ENCODE data around the gene TSKS. TPM values are rescaled to one million over a fixed set of nuclear protein-coding genes. Genes with fewer than 3 reads are reported as not detected.

Gene TSKS
- polyA plus RNA-seq, 3 donors, result 0.37 to 0.81 (median 0.51) TPM

GRCh38 chr19:49780861-49781260 is 17.8 kb upstream of the TSKS start:
- H3K27me3 ChIP-seq (ENCODE audit: control insufficient read depth in 2 of 2, insufficient read depth in 2 of 2, low read length in 2 of 2), result no peaks in the 10 kb centered on the region
- H3K4me1 Mint-ChIP-seq, result peaks cover 49% of the 10 kb centered on the region
- H3K36me3 Mint-ChIP-seq, result peaks cover 40 to 57% of the 10 kb centered on the region in 2 donors
- no peaks in the 10 kb centered on the region for H3K9me3 ChIP-seq (replicated peaks in 1 of 2; ENCODE audit: control insufficient read depth in 1 of 2, insufficient read depth in 1 of 2, low read length in 2 of 2)
- no peak for DNase-seq
- peaks cover 0 to 5% (median 0%) of the 10 kb centered on the region in 7 donors for H3K9me3 Mint-ChIP-seq
- peaks cover 33 to 43% of the 10 kb centered on the region in 2 donors for H3K36me3 ChIP-seq (replicated peaks in 1 of 2; ENCODE audit: control insufficient read depth in 1 of 2, insufficient read depth in 2 of 2, low read length in 2 of 2)
- peaks cover 14% of the 10 kb centered on the region for H4K20me1 ChIP-seq (ENCODE audit: insufficient read depth, low read length)
- WGBS (ENCODE audit: insufficient coverage), result 91% methylated on average over 8 of the region's 8 CpGs
- peak overlapping the region; percentile 87 to 99 (median 97) for H3K27ac Mint-ChIP-seq
- intact Hi-C loops (cut with micrococcal nuclease), result no loop called here
- H3K79me2 ChIP-seq (ENCODE audit: insufficient read depth, low read length), result peaks cover 72% of the 10 kb centered on the region
- no peak for TF ChIP-seq CTCF (IDR thresholded peaks at IDR 0.05)
- H3K4me1 ChIP-seq (ENCODE audit: control insufficient read depth in 1 of 2, insufficient read depth in 2 of 2, low read length in 2 of 2), result peaks cover 42 to 45% of the 10 kb centered on the region in 2 donors
- peak overlapping the region; percentile 73 to 91 for H3K27ac ChIP-seq (ENCODE audit: low read depth in 1 of 2, low read length in 2 of 2)
- H3K4me3 ChIP-seq (replicated peaks in 1 of 3; ENCODE audit: low read depth in 2 of 3, low read length in 3 of 3), result peak overlapping the region; percentile 39 to 69 (median 45)
- H3K27me3 Mint-ChIP-seq (ENCODE audit: low read depth in 3 of 3), result no peaks in the 10 kb centered on the region
- H3K4me2 ChIP-seq (replicated peaks; ENCODE audit: extremely low read depth, low read length, poor library complexity, severe bottlenecking), result peak overlapping the region; percentile 71
- H3K9ac ChIP-seq (ENCODE audit: insufficient read depth, low read length, poor library complexity, severe bottlenecking), result peak overlapping the region; percentile 66
- peak overlapping the region; percentile 30 for H2AFZ ChIP-seq (ENCODE audit: insufficient read depth, low read depth, low read length, poor library complexity, severe bottlenecking)
- peak overlapping the region; percentile 73 to 90 for H3K4me3 Mint-ChIP-seq

DNA sequence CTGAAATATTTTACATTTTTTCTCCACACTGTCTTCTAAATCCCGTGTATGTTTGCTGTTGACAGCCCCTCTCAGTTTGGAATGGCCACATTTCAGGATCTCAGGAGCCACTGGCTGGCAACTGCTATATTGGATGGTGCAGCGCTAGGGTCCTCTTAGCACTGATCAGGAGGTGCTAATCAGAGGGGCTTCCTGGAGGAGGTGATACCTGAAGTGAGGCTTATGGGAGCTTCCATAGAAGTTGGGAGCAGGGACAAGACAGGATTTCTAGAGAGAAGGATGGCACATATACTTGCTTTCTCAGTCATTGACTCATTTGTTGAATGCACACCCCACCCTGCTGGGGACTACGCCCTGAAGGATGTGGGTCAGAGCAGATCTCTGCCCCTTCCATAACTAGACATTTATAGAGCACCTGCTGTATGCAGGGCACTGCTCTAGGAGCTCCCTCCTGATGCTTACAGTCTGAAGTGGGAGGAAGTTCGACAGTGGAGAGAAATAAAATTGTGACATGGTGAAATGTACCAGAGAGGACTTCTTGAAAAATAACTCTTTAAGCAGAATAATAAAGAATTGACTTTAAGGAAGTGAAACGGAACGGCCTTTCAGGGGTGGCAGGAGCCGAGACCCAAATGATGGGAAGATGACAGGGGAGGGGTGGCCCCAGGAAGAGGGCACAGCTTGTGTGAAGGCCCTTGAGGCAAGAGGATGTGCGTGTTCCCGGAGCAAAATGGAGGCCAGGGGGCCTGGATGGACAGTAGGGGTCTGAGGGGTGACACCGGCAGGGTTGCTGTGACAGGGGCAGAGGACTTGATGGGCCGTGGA is 16.8 kb upstream of the TSKS start:
- DNase-seq, result peak; percentile 62 to 71 (median 64)
- Mint-ChIP-seq H3K9me3 (peaks cover 0 to 5% (median 0%) of the 10 kb centered on the region in 7 donors), H3K27ac (peak overlapping the region; percentile 87 to 99 (median 97)), H3K4me3 (peak overlapping the region; percentile 73 to 90), H3K27me3 (ENCODE audit: low read depth in 3 of 3) (no peaks in the 10 kb centered on the region), H3K36me3 (peaks cover 34 to 53% of the 10 kb centered on the region in 2 donors), H3K4me1 (peaks cover 49% of the 10 kb centered on the region)
- Histone ChIP-seq H3K9ac (ENCODE audit: insufficient read depth, low read length, poor library complexity, severe bottlenecking) (peak overlapping the region; percentile 66), H3K4me1 (ENCODE audit: control insufficient read depth in 1 of 2, insufficient read depth in 2 of 2, low read length in 2 of 2) (peaks cover 42 to 45% of the 10 kb centered on the region in 2 donors), H3K27ac (ENCODE audit: low read depth in 1 of 2, low read length in 2 of 2) (peak overlapping the region; percentile 73 to 91), H4K20me1 (ENCODE audit: insufficient read depth, low read length) (peaks cover 14% of the 10 kb centered on the region), H3K4me2 (replicated peaks; ENCODE audit: extremely low read depth, low read length, poor library complexity, severe bottlenecking) (peak overlapping the region; percentile 71), H3K9me3 (replicated peaks in 1 of 2; ENCODE audit: control insufficient read depth in 1 of 2, insufficient read depth in 1 of 2, low read length in 2 of 2) (no peaks in the 10 kb centered on the region), H3K4me3 (replicated peaks in 1 of 3; ENCODE audit: low read depth in 2 of 3, low read length in 3 of 3) (peak overlapping the region in 2 of 3 experiments; percentile 39 to 69), H2AFZ (ENCODE audit: insufficient read depth, low read depth, low read length, poor library complexity, severe bottlenecking) (peak overlapping the region; percentile 58), H3K79me2 (ENCODE audit: insufficient read depth, low read length) (peaks cover 76% of the 10 kb centered on the region), H3K27me3 (ENCODE audit: control insufficient read depth in 2 of 2, insufficient read depth in 2 of 2, low read length in 2 of 2) (no peaks in the 10 kb centered on the region), H3K36me3 (replicated peaks in 1 of 2; ENCODE audit: control insufficient read depth in 1 of 2, insufficient read depth in 2 of 2, low read length in 2 of 2) (peaks cover 30 to 40% of the 10 kb centered on the region in 2 donors)
- TF ChIP-seq CTCF (IDR thresholded peaks at IDR 0.05), result no peak
- WGBS (ENCODE audit: insufficient coverage), result 21% methylated on average over 9 of the region's 11 CpGs
- intact Hi-C loops (cut with micrococcal nuclease), result no loop called here
